Mucosa of rectum (tissue), 2 donors: ENCODE results near the gene TANGO6.

Experiments used
- H3K27ac ChIP-seq, 2 donors: one replicate each; pipeline ENCODE4 v1.7.0; 2013; ENCODE audit warnings: inconsistent platforms in 2 of 2, low read depth in 2 of 2, low read length in 2 of 2
- H3K27me3 ChIP-seq, 2 donors: one replicate each; pipeline ENCODE4 v1.7.0; 2013; ENCODE audit warnings: low read length in 2 of 2; ENCODE audit not compliant: control insufficient read depth in 2 of 2, insufficient read depth in 2 of 2
- H3K36me3 ChIP-seq, 2 donors: one replicate each; pipeline ENCODE4 v1.7.0; 2013; ENCODE audit warnings: low read length in 2 of 2; ENCODE audit not compliant: control insufficient read depth in 2 of 2, insufficient read depth in 2 of 2
- H3K4me1 ChIP-seq, 2 donors: one replicate each; pipeline ENCODE4 v1.7.0; 2013; ENCODE audit warnings: low read length in 2 of 2, mild to moderate bottlenecking in 1 of 2; ENCODE audit not compliant: control insufficient read depth in 2 of 2, insufficient read depth in 2 of 2
- H3K4me3 ChIP-seq, 2 donors: one replicate each; pipeline ENCODE4 v1.7.0; 2013; ENCODE audit warnings: low read length in 2 of 2
- H3K9ac ChIP-seq, 2 donors: one replicate each; pipeline ENCODE4 v1.7.0; 2013; ENCODE audit warnings: low read length in 2 of 2, low read depth in 1 of 2, mild to moderate bottlenecking in 1 of 2
- H3K9me3 ChIP-seq, 2 donors: one replicate each; pipeline ENCODE4 v1.7.0; 2013; ENCODE audit warnings: low read length in 2 of 2; ENCODE audit not compliant: control insufficient read depth in 2 of 2
- donor health status: healthy.
- donor health status: Normal muscosa, but diverticular disease.

The TANGO6 gene

GRCh38 chr16:69084289-69084688 is 241.0 kb downstream of the TANGO6 start:
- Histone ChIP-seq H3K27me3 (no peaks in the 10 kb centered on the region), H3K27ac (no peak overlapping the region), H3K4me1 (no peaks in the 10 kb centered on the region), H3K9me3 (no peaks in the 10 kb centered on the region), H3K4me3 (no peak overlapping the region), H3K9ac (no peak overlapping the region), H3K36me3 (no peaks in the 10 kb centered on the region)

GRCh38 chr16:69085032-69085695 is 241.8 kb downstream of the TANGO6 start:
- no peaks in the 10 kb centered on the region for H3K4me1 ChIP-seq
- H3K27me3 ChIP-seq, result no peaks in the 10 kb centered on the region
- no peak overlapping the region for H3K27ac ChIP-seq
- H3K4me3 ChIP-seq, result no peak overlapping the region
- H3K9me3 ChIP-seq, result no peaks in the 10 kb centered on the region
- no peak overlapping the region for H3K9ac ChIP-seq
- H3K36me3 ChIP-seq, result no peaks in the 10 kb centered on the region

GRCh38 chr16:69087161-69087581 is 243.8 kb downstream of the TANGO6 start:
- no peaks in the 10 kb centered on the region for H3K27me3 ChIP-seq
- H3K4me3 ChIP-seq, result no peak overlapping the region
- no peak overlapping the region for H3K27ac ChIP-seq
- no peak overlapping the region for H3K9ac ChIP-seq
- no peaks in the 10 kb centered on the region for H3K4me1 ChIP-seq
- H3K36me3 ChIP-seq, result no peaks in the 10 kb centered on the region
- no peaks in the 10 kb centered on the region for H3K9me3 ChIP-seq

GRCh38 chr16:69088684-69089083 is 245.4 kb downstream of the TANGO6 start:
- H3K36me3 ChIP-seq, result no peaks in the 10 kb centered on the region
- no peaks in the 10 kb centered on the region for H3K9me3 ChIP-seq
- H3K4me1 ChIP-seq, result no peaks in the 10 kb centered on the region
- H3K9ac ChIP-seq, result no peak overlapping the region
- H3K4me3 ChIP-seq, result no peak overlapping the region
- no peaks in the 10 kb centered on the region for H3K27me3 ChIP-seq
- H3K27ac ChIP-seq, result no peak overlapping the region

- Histone ChIP-seq H3K4me3 (no peak overlapping the region), H3K9ac (no peak overlapping the region), H3K27ac (no peak overlapping the region)
Measured at GRCh38 chr16:69089091-69089910, 246.0 kb downstream of the TANGO6 start.

GRCh38 chr16:69093974-69094373 is 250.6 kb downstream of the TANGO6 start:
- Histone ChIP-seq H3K27me3 (no peaks in the 10 kb centered on the region), H3K9ac (no peak overlapping the region), H3K27ac (no peak overlapping the region), H3K9me3 (no peaks in the 10 kb centered on the region), H3K36me3 (no peaks in the 10 kb centered on the region), H3K4me1 (peaks cover 0 to 2% of the 10 kb centered on the region in 2 donors), H3K4me3 (no peak overlapping the region)

More at GRCh38 chr16:69089091-69089910, 246.0 kb downstream of the TANGO6 start:
- peaks cover 0 to 2% of the 10 kb centered on the region in 2 donors for H3K4me1 ChIP-seq
- H3K36me3 ChIP-seq, result no peaks in the 10 kb centered on the region
- no peaks in the 10 kb centered on the region for H3K9me3 ChIP-seq
- no peaks in the 10 kb centered on the region for H3K27me3 ChIP-seq

GRCh38 chr16:69094501-69094900 is 251.2 kb downstream of the TANGO6 start:
- Histone ChIP-seq H3K4me3 (no peak overlapping the region), H3K9ac (no peak overlapping the region), H3K27ac (no peak overlapping the region), H3K9me3 (no peaks in the 10 kb centered on the region), H3K4me1 (peaks cover 0 to 2% of the 10 kb centered on the region in 2 donors), H3K27me3 (no peaks in the 10 kb centered on the region), H3K36me3 (no peaks in the 10 kb centered on the region)

- Histone ChIP-seq H3K36me3 (no peaks in the 10 kb centered on the region), H3K4me3 (no peak overlapping the region), H3K9ac (no peak overlapping the region), H3K27ac (no peak overlapping the region), H3K27me3 (no peaks in the 10 kb centered on the region), H3K9me3 (no peaks in the 10 kb centered on the region), H3K4me1 (peaks cover 0 to 2% of the 10 kb centered on the region in 2 donors)
Measured at GRCh38 chr16:69095193-69095592, 251.9 kb downstream of the TANGO6 start.

- Histone ChIP-seq H3K4me3 (no peak overlapping the region), H3K27ac (no peak overlapping the region), H3K27me3 (no peaks in the 10 kb centered on the region), H3K9me3 (no peaks in the 10 kb centered on the region), H3K9ac (no peak overlapping the region), H3K36me3 (no peaks in the 10 kb centered on the region), H3K4me1 (no peaks in the 10 kb centered on the region)
Measured at GRCh38 chr16:69100071-69100691, 256.9 kb downstream of the TANGO6 start.
